ENCODE measurements around the gene AOPEP.

DNA sequence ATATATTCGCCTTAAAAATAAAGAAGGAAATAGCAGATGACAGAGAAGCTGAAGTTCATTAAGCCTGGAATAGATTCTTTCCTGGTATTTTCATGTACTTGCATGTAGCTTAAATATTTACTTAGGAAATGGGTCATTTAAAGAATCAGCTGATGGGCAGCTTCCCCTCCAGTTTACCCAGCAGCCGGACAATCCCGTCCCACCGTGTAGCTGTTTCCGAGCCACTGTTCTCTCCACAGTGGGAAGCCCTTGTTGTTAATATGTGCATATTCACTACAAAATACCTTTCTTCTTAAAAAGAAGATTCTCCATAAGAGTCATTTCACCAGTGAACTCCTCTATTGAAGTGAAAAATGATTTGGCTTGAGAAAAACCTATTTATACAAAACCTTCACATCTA lies 404.0 kb downstream of the AOPEP start:
- no peak for TF ChIP-seq POLR2A (IDR thresholded peaks at IDR 0.05; ENCODE audit: low read depth, low read length)
- no peak for TF ChIP-seq POLR2AphosphoS5 (IDR thresholded peaks at IDR 0.05; ENCODE audit: low read depth, low read length)
- TF ChIP-seq SPI1 (IDR thresholded peaks at IDR 0.05; ENCODE audit: low read depth, low read length): no peak
- TF ChIP-seq TAF1 (IDR thresholded peaks at IDR 0.05; ENCODE audit: low read depth, low read length): no peak

All from GM12891 (cell line).